Measurements from ENCODE around the gene CENPX. TPM values are rescaled to one million over a fixed set of nuclear protein-coding genes. Genes with fewer than 3 reads are reported as not detected.

Gene CENPX
- total and polyA plus RNA-seq, 2 of the 13 experiments (the other 11 are each of a cell fraction or from before 2014, with no cell fraction given) = 92.7 to 170 TPM

DNA sequence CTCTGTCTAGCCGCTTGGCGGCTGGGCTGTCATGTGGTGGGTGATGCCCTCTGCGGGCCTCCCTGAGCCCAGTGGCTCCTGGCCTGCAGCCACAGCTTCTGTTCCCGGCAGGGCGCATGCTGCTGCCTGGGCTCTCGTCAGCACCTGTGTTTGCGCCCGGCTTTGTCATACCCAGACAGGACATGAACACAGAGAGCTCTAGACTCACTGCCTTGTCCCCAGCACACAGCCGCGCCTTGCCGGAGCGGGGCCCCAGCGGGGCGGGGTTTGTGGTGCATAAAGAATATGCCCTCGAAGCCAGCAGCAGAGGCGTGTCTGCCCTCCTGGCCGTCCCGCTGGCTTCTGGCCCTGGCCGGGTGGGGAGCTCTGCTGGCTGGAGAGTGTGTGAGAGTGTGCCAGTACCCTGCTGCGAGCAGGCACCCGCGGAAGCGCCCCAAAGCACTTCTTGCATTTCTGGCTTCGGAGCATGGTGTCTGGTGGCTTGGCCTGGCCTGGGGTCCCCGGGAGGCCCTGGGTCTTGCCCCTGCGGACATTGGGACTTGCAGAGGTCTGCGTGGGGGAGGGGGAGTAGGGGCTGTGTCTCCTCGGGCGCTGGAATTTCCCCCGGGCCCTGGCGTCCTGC lies 30.9 kb downstream of the CENPX start (continued):
- TF ChIP-seq, protein P1, sequence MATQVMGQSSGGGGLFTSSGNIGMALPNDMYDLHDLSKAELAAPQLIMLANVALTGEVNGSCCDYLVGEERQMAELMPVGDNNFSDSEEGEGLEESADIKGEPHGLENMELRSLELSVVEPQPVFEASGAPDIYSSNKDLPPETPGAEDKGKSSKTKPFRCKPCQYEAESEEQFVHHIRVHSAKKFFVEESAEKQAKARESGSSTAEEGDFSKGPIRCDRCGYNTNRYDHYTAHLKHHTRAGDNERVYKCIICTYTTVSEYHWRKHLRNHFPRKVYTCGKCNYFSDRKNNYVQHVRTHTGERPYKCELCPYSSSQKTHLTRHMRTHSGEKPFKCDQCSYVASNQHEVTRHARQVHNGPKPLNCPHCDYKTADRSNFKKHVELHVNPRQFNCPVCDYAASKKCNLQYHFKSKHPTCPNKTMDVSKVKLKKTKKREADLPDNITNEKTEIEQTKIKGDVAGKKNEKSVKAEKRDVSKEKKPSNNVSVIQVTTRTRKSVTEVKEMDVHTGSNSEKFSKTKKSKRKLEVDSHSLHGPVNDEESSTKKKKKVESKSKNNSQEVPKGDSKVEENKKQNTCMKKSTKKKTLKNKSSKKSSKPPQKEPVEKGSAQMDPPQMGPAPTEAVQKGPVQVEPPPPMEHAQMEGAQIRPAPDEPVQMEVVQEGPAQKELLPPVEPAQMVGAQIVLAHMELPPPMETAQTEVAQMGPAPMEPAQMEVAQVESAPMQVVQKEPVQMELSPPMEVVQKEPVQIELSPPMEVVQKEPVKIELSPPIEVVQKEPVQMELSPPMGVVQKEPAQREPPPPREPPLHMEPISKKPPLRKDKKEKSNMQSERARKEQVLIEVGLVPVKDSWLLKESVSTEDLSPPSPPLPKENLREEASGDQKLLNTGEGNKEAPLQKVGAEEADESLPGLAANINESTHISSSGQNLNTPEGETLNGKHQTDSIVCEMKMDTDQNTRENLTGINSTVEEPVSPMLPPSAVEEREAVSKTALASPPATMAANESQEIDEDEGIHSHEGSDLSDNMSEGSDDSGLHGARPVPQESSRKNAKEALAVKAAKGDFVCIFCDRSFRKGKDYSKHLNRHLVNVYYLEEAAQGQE (IDR thresholded peaks at IDR 0.05; ENCODE audit: borderline replicate concordance in 1 of 2, low read depth in 1 of 2, low read length in 2 of 2) = peak in 1 of 2 experiments; percentile 31; a peak in 1 of 4 replicates
- TF ChIP-seq MEIS1 (CRISPR knock-in tag; IDR thresholded peaks at IDR 0.05; ENCODE audit: borderline replicate concordance) (peak; percentile 71), ZNF549 (CRISPR knock-in tag; IDR thresholded peaks at IDR 0.05) (peak; percentile 74), ZSCAN21 (CRISPR knock-in tag; IDR thresholded peaks at IDR 0.05; ENCODE audit: borderline replicate concordance) (peak; percentile 54; the same call in 1 of the 2 replicates), AGO2 (optimal IDR thresholded peaks at IDR 0.05; ENCODE audit: low read depth, low read length) (no peak), ZNF567 (CRISPR knock-in tag; IDR thresholded peaks at IDR 0.05; ENCODE audit: borderline replicate concordance) (0 out of 2 replicates have a peak, but pooled peaks have one; percentile 10), ZBTB3 (CRISPR knock-in tag; IDR thresholded peaks at IDR 0.05; ENCODE audit: borderline replicate concordance, low read depth) (peak; percentile 59), CHD4 (IDR thresholded peaks at IDR 0.05; ENCODE audit: borderline replicate concordance, low read length) (peak; percentile 58; the same call in 1 of the 2 replicates), ZNF619 (CRISPR knock-in tag; IDR thresholded peaks at IDR 0.05) (peak; percentile 90), ZNF362 (CRISPR knock-in tag; IDR thresholded peaks at IDR 0.05; ENCODE audit: borderline replicate concordance) (no peak), JUNB (CRISPR knock-in tag; IDR thresholded peaks at IDR 0.05; ENCODE audit: borderline replicate concordance) (no peak), HOXA9 (CRISPR knock-in tag; IDR thresholded peaks at IDR 0.05; ENCODE audit: borderline replicate concordance) (peak; percentile 84; the same call in 1 of the 2 replicates), ZNF850 (CRISPR knock-in tag; conservative IDR thresholded peaks at IDR 0.05) (no peak), SMAD1 (CRISPR knock-in tag; IDR thresholded peaks at IDR 0.05; ENCODE audit: borderline replicate concordance, low read depth) (peak; percentile 49; the same call in 1 of the 2 replicates), SSRP1 (CRISPR knock-in tag; IDR thresholded peaks at IDR 0.05) (0 out of 2 replicates have a peak, but pooled peaks have one; percentile 16), IKZF5 (CRISPR knock-in tag; IDR thresholded peaks at IDR 0.05) (peak; percentile 88), SNRNP70 (IDR thresholded peaks at IDR 0.05; ENCODE audit: low read depth, low read length) (no peak), KAT8 (CRISPR knock-in tag; IDR thresholded peaks at IDR 0.05) (peak; percentile 88), BHLHE40 (IDR thresholded peaks at IDR 0.05; ENCODE audit: low read length) (peak; percentile 57; the same call in 1 of the 2 replicates), ZNF883 (CRISPR knock-in tag; IDR thresholded peaks at IDR 0.05; ENCODE audit: not compliant biosample characterization) (no peak)
- TF ChIP-seq, protein P2, sequence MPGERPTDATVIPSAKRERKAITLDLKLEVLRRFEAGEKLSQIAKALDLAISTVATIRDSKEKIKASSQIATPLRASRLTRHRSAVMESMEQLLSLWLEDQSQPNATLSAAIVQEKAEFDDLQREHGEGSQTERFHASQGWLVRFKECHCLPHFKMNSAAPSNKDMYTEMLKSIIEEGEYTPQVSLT (CRISPR knock-in tag; IDR thresholded peaks at IDR 0.05; ENCODE audit: borderline replicate concordance, low read depth) = no peak
- TF ChIP-seq, protein P3, sequence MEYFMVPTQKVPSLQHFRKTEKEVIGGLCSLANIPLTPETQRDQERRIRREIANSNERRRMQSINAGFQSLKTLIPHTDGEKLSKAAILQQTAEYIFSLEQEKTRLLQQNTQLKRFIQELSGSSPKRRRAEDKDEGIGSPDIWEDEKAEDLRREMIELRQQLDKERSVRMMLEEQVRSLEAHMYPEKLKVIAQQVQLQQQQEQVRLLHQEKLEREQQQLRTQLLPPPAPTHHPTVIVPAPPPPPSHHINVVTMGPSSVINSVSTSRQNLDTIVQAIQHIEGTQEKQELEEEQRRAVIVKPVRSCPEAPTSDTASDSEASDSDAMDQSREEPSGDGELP (IDR thresholded peaks at IDR 0.05; ENCODE audit: borderline replicate concordance, low read depth) = peak; percentile 85; the same call in 1 of the 2 replicates

Data from HepG2 (cell line).